Measurements from ENCODE around the gene YY1AP1.
"Not testable (repeated sequence)": the region's sequence is repeated elsewhere in the genome, so short reads cannot be mapped to it uniquely, and the experiment has no call there.

The YY1AP1 gene

GRCh38 chr1:155645648-155646047, 42.9 kb downstream of the YY1AP1 start:
- DNase-seq (ENCODE audit: low read depth, low spot score) = no peak

DNA sequence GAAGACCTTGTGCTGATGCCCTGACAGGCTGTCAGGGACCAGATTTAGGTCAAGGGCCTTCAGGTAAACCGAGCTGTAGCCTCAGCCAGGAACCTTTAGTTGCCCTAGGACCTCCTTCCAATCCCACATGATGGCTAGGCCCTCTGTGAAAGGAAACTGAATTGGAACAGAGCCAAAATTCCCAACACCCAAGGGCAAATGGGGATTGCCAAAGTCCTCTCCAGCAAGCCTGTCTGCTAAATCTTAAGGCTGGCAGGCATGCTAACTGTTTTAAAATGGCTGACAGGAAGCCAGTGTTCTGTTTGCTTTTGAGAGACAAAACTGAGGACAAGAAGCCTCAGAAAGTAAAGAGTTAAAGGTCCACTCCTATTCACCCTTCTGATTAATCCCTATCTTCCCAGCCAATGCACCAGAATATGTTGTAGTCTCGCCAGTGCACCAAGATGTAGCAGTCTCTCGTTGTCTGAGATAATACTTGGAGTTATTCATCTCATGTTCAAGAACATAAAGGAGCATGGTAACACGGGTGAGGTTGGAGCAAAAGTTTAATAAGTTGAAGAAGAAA, 43.5 kb downstream of the YY1AP1 start:
- DNase-seq (ENCODE audit: low read depth, low spot score) = no peak

DNA sequence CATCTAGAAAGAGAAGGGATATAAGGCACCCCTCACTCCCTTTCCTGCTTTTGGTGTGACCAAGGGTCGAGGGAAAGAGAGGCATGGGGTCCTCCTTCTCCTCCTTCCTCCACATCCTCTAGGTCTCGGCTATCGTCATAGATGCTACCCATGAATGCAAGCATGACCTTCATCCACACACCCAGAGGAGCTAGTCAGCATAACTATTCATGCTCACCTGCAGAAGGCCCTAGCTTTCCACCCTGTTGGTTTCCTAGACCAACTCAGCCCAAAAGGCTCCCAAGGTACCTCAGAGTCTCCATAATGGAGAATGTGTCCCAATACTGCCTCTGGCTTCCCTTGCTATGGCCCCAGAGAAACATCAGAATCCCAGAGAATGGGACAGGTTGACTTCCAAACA, 45.3 kb downstream of the YY1AP1 start:
- DNase-seq (ENCODE audit: low read depth, low spot score) = no peak

- not testable (repeated sequence) for DNase-seq (ENCODE audit: low read depth, low spot score)
These were observed 45.9 kb downstream of the YY1AP1 start for GRCh38 chr1:155642559-155643180.

- no peak for DNase-seq (ENCODE audit: low read depth, low spot score)
These were observed 48.2 kb downstream of the YY1AP1 start for GRCh38 chr1:155640367-155640766.

DNA sequence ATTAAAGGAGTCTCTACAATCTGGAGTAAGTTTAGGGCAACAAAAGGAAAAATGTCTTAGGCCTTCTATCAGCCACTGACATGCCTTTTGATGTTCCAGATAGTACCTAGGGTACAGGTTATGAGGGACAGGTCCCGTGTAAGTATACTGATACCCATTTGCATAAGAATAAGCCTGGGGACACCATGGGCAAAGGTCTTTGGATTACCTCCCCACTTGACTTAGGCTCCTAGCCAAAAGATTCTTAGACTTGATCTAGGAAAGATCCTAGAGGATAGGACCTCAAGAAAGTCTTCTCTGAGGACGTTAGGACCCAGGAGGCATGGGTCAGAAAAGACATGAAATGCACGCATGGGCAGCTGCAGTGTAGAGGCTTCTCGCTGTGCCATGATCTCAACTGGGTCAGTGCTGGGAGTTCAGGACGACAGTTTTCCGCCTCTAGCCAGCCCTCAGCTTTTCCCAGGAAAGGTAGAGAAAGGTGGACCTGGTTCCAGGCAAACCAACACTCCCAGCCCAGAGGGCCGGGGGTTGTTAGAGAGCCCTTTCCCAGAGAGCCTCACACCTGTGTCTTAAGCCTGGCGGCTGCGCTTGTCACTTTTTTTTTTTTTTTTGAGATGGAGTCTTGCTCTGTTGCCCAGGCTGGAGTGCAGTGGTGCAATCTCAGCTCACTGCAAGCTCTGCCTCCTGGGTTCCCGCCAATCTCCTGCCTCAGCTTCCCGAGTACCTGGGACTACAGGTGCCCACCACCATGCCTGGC, 52.0 kb downstream of the YY1AP1 start:
- no peak for DNase-seq (ENCODE audit: low read depth, low spot score)

DNA sequence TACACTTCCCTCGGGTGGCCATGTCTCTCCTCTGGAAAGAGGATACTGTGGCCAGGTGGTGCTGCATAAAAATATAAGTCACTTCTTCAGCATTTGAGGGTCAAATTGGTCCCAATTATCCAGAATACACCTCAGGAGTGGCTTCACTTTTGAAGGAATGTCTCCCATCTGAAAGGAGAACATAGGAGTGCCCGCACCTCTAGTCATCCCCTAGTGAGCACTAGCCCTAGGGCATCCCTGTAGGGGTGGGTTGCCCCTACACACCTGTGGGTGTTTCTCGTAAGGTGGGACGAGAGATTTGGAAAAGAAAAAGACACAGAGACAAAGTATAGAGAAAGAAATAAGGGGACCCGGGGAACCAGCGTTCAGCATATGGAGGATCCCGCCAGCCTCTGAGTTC, 62.1 kb downstream of the YY1AP1 start:
- DNase-seq (ENCODE audit: low read depth, low spot score) = not testable (repeated sequence)

GRCh38 chr1:155623357-155623756, 65.2 kb downstream of the YY1AP1 start:
- DNase-seq (ENCODE audit: low read depth, low spot score) = no peak

- DNase-seq (ENCODE audit: low read depth, low spot score) = no peak
These were observed 66.4 kb downstream of the YY1AP1 start for GRCh38 chr1:155622191-155622590.

DNA sequence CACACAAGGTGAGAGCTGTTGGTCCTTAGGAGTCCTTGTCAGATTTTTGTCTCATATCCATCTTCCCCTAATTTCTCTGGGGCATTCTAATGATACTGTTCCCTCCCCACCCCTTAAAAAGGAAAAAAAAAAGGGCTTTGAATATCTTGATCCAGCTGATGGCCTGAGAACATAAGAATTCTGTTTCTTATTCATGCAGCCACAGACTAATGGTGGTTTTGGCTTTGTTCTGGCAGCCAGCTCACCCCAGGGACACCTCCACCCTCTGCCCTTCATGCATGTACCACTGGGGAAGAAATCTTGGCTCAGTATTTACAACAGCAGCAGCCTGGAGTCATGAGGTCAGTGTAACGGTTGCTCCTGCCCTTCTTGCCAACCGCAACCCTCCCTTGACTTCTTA, 75.3 kb downstream of the YY1AP1 start:
- not testable (repeated sequence) for DNase-seq (ENCODE audit: low read depth, low spot score)

GRCh38 chr1:155610257-155610647, 78.3 kb downstream of the YY1AP1 start:
- not testable (repeated sequence) for DNase-seq (ENCODE audit: low read depth, low spot score)

GRCh38 chr1:155609515-155610256, 78.9 kb downstream of the YY1AP1 start, which contains the start of gene MSTO1:
Gene MSTO1 (plus strand): TSS chr1:155610218. CDS start chr1:155610249, 31 bp downstream.
- DNase-seq (ENCODE audit: low read depth, low spot score) = peak; percentile 86
